Right atrium auricular region (tissue), 2 donors: ENCODE measurements around the gene ISG15. TPM values are rescaled to one million over a fixed set of nuclear protein-coding genes. Genes with fewer than 3 reads are reported as not detected.
A peak's percentile ranks its signal among the peaks of the same experiment; 100 is the strongest.
"Not testable (repeated sequence)": the region's sequence is repeated elsewhere in the genome, so short reads cannot be mapped to it uniquely, and the experiment has no call there.

Experiments used
- DNase-seq: peaks from one replicate; pipeline ENCODE4 v3.0.0-alpha.2; 2019; ENCODE audit warnings: low spot score
- H3K27ac ChIP-seq, 2 donors: fragments of 200-600 bp; sonication (generic); 1 replicate in 1 of 2; 2 replicates in 1 of 2; pipeline ENCODE4 v1.5.1; 2016 to 2019
- H3K27me3 ChIP-seq, 2 donors: fragments of 200-600 bp; sonication (generic); one replicate each; pipeline versions ENCODE4 v1.5.1 to v1.6.0; 2017 to 2019
- H3K36me3 ChIP-seq: fragments of 200-600 bp; sonication (generic); one replicate; pipeline ENCODE4 v1.5.1; 2016
- H3K4me1 ChIP-seq, 2 donors: fragments of 200-600 bp; sonication (generic); one replicate each; pipeline versions ENCODE4 v1.5.1 to v1.6.0; 2017 to 2019
- H3K4me3 ChIP-seq, 2 donors: fragments of 200-600 bp; sonication (generic); 1 replicate in 1 of 2; 2 replicates in 1 of 2; pipeline ENCODE4 v1.5.1; 2017 to 2019; ENCODE audit warnings: mild to moderate bottlenecking in 1 of 2, moderate library complexity in 1 of 2
- H3K9me3 ChIP-seq, 2 donors: fragments of 200-600 bp; sonication (generic); one replicate each; pipeline ENCODE4 v1.5.1; 2019
- total RNA-seq, 2 donors: library from RNA; depleted of rRNA; stranded (reverse); fragments of >200 nt; gene quantifications; one replicate each; pipeline ENCODE4 v1.1.0, GENCODE V29; 2016
- TF ChIP-seq, protein P1 (sequence below), 2 donors: fragments of 200-600 bp; sonication (generic); IDR thresholded peaks; one replicate each; pipeline ENCODE4 v1.5.1; 2019; ENCODE audit warnings: antibody characterized with exemption in 2 of 2

The ISG15 gene
- total RNA-seq, 2 donors from 2014 or later = 26.8 to 32.2 TPM

DNA sequence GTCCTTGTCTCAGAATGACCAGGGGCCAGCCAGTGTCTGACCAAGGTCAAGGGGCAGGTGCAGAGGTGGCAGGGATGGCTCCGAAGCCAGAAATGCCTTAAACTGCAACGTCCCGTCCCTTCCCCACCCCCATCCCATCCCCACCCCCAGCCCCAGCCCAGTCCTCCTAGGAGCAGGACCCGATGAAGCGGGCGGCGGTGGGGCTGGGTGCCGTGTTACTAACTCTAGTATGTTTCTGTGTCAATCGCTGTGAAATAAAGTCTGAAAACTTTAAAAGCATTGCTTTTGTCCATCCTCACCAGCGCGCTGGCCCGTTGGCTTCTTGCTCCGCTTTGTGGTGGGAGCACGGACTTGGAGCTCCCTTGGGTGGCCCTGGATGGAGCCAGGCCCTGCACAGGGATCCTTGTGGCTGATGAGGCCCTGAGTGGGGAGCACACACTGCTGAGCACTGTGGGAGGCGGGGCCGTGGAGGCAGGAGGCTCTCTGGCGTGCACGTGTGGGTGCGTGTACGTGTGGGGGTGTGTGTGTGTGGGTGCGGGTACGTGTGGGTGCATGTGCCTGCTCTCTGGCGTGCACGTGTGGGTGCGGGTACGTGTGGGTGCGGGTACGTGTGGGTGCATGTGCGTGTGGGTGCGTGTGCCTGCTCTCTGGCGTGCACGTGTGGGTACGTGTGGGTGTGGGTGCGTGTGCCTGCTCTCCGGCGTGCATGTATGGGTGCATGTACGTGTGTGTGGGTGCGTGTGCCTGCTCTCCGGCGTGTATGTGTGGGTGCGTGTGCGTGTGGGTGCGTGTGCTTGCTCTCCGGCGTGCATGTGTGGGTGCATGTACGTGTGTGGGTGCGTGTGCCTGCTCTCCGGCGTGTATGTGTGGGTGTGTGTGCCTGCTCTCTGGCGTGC lies 42.8 kb downstream of the ISG15 start:
- no peaks in the 10 kb centered on the region for H3K36me3 ChIP-seq
- DNase-seq = no peak
- peaks cover 2 to 5% of the 10 kb centered on the region in 2 donors for H3K27me3 ChIP-seq
- no peak overlapping the region for H3K4me3 ChIP-seq
- no peaks in the 10 kb centered on the region for H3K9me3 ChIP-seq
- TF ChIP-seq, protein P1, sequence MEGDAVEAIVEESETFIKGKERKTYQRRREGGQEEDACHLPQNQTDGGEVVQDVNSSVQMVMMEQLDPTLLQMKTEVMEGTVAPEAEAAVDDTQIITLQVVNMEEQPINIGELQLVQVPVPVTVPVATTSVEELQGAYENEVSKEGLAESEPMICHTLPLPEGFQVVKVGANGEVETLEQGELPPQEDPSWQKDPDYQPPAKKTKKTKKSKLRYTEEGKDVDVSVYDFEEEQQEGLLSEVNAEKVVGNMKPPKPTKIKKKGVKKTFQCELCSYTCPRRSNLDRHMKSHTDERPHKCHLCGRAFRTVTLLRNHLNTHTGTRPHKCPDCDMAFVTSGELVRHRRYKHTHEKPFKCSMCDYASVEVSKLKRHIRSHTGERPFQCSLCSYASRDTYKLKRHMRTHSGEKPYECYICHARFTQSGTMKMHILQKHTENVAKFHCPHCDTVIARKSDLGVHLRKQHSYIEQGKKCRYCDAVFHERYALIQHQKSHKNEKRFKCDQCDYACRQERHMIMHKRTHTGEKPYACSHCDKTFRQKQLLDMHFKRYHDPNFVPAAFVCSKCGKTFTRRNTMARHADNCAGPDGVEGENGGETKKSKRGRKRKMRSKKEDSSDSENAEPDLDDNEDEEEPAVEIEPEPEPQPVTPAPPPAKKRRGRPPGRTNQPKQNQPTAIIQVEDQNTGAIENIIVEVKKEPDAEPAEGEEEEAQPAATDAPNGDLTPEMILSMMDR (IDR thresholded peaks at IDR 0.05) = no peak
- no peak overlapping the region for H3K27ac ChIP-seq
- peaks cover 0 to 19% of the 10 kb centered on the region in 2 donors for H3K4me1 ChIP-seq

GRCh38 chr1:1057769-1058087 lies 44.4 kb downstream of the ISG15 start:
- H3K27ac ChIP-seq, H3K9me3 ChIP-seq, H3K36me3 ChIP-seq, DNase-seq, H3K27me3 ChIP-seq, H3K4me3 ChIP-seq: not testable (repeated sequence)
- H3K4me1 ChIP-seq = peaks cover 0 to 27% of the 10 kb centered on the region in 2 donors

DNA sequence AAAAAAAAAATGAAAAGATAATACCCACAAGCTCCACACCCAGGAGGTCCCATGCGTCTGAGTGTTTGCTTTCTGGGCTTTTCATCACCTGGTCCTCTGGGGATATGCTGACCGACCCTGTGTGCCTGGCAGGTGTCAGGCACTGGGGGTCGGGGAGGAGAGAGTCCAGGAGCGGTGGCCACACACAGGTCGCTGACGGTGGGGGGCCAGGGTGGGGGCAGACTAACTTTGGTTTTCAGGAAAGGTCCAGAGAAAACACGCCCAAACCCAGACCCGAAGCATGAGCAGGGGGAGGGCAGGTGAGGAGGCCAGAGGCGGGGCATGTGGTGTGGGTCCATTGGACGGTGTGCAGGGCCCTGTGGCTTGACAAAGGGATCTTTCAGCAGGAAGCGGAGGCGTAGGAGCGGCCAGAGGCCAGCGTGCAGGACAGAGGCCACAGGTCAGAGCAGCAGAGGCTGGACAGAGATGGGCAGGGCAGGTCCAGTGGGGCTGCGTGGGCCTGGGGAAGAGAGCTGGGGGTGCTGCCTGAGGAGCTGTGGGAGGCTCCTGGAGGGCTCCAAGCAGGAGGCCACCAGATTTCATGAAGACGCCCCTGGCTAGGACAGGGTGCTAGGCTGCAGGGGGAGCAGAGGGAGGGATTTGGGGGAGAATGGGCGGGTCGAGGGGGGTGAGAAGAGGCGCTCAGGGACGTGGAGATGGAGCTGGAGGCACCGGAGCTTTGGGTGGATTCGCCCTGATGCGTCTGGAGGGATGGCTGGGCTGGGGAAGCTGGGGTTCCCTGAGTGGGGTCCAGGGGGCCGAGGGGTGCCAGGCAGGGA lies 45.0 kb downstream of the ISG15 start:
- H3K4me3 ChIP-seq = peak overlapping the region in 1 of 2 donors; percentile 59
- peaks cover 2 to 15% of the 10 kb centered on the region in 2 donors for H3K27me3 ChIP-seq
- no peak overlapping the region for H3K27ac ChIP-seq
- peaks cover 0 to 30% of the 10 kb centered on the region in 2 donors for H3K4me1 ChIP-seq
- TF ChIP-seq, protein P1 (IDR thresholded peaks at IDR 0.05) = no peak
- DNase-seq = no peak
- H3K36me3 ChIP-seq = no peaks in the 10 kb centered on the region
- no peaks in the 10 kb centered on the region for H3K9me3 ChIP-seq

- no peak overlapping the region for H3K27ac ChIP-seq
- peaks cover 0 to 34% of the 10 kb centered on the region in 2 donors for H3K4me1 ChIP-seq
- no peaks in the 10 kb centered on the region for H3K36me3 ChIP-seq
- peaks cover 2 to 16% of the 10 kb centered on the region in 2 donors for H3K27me3 ChIP-seq
- TF ChIP-seq, protein P1 (IDR thresholded peaks at IDR 0.05) = peak in 1 of 2 donors; percentile 52
- H3K9me3 ChIP-seq = no peaks in the 10 kb centered on the region
- H3K4me3 ChIP-seq = peak overlapping the region; percentile 40 to 59
- no peak for DNase-seq
Observed at GRCh38 chr1:1058921-1059493, 45.7 kb downstream of the ISG15 start.

DNA sequence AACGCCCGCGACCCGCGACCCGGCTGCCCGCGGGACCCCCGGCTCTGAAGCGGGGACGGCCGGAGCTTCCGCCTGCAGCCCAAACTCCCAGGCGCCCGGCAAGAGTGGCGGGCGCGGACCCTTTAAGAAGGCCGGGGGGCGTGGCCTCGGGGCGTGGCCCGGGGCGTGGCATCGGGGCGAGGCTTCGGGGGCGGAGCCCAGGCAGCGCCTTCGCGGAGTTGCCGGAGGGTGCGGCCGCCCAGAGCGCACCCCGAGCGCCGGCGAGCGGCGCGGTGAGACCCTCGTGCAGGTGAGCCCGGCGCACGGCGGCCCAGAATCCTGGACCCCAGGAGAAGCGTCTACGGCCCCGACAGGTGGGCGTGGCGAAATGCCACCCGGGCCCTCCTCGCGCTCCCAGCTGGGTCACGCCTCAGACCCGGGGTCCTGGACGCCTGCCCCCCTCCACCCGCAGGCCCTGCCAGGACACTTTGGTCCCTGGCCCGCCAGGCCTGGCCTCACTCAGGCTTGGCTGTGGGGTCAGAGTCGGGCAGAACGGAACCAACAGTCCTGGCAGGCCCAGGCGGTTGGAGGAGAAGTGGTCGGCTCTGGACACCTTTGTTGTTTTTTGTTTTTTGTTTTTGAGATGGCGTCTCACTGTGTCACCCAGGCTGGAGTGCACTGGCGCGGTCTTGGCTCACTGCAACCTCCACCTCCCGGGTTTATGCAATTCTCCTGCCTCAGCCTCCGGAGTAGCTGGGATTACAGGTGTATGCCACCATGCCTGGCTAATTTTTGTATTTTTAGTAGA lies 46.4 kb downstream of the ISG15 start:
- peak; percentile 81 for DNase-seq
- Histone ChIP-seq H3K9me3 (no peaks in the 10 kb centered on the region), H3K36me3 (no peaks in the 10 kb centered on the region), H3K27ac (no peak overlapping the region), H3K27me3 (peaks cover 2 to 22% of the 10 kb centered on the region in 2 donors), H3K4me3 (peak overlapping the region; percentile 40 to 59), H3K4me1 (peaks cover 0 to 37% of the 10 kb centered on the region in 2 donors)
- TF ChIP-seq, protein P1 (IDR thresholded peaks at IDR 0.05) = no peak
